ENCODE data around the gene KLHL25.

KLHL25 gene

DNA sequence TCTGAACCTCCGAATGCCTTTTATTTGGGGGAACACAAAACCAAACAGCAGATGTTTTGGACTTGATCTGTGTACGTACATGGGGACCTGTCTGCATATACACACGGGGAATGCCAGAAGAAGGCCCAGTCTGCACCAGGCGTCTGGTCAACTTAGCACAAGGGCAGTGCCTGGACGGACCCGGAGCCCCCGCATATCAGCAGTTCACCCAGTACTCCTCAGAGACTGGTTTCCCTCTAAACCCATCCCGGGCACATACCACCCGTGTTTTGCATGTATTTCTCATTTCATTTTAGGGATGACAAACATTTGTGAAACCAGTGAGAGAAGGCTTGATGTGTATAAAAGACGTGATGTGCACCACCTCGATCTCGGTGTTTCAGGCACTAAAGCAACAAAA, 49.7 kb downstream of the KLHL25 start:
- DNase-seq (ENCODE audit: low read depth) = no peak

DNA sequence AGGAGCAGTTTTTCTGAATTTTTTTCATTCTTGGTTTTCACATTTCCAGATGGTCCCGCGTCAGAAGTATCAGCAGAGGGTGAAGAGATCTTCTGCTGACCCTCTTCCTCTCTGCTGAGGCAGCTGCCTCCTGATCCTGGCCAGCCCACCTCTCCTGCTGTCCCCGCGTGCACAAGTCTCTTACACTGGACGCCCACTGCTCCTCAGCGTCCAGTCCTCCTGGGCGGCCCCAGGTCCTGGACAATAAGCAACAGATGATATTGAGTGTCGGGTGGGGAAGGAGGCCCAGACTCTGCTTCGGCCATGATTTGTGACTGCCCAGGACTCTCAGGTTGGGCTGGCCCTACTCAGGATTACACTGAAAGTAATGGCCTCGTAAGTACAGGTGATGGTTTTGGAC, 50.1 kb downstream of the KLHL25 start:
- DNase-seq (ENCODE audit: low read depth) = no peak

- no peak for DNase-seq (ENCODE audit: low read depth)
Measured at GRCh38 chr15:85743392-85744055, 51.2 kb downstream of the KLHL25 start.

GRCh38 chr15:85742186-85742821, 52.4 kb downstream of the KLHL25 start:
- no peak for DNase-seq (ENCODE audit: low read depth)

DNA sequence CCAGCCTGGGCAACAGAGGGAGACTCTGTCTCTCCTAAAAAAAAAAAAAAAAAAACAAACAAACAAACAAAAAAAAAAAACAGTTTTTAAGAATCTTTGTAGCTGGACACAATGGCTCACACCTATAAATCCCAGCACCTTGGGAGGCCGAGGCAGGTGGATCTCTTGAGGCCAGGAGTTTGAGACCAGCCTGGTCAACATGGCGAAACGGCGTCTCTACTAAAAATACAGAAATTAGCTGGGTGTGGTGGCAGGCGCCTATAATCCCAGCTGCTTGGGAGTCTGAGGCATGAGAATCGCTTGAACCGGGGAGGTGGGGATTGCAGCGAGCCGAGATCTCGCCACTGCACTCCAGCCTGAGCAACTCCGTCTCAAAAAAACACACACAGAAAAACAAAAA, 53.1 kb downstream of the KLHL25 start:
- DNase-seq (ENCODE audit: low read depth) = no peak

- no peak for DNase-seq (ENCODE audit: low read depth)
Measured at GRCh38 chr15:85741021-85741421, 53.7 kb downstream of the KLHL25 start.

DNA sequence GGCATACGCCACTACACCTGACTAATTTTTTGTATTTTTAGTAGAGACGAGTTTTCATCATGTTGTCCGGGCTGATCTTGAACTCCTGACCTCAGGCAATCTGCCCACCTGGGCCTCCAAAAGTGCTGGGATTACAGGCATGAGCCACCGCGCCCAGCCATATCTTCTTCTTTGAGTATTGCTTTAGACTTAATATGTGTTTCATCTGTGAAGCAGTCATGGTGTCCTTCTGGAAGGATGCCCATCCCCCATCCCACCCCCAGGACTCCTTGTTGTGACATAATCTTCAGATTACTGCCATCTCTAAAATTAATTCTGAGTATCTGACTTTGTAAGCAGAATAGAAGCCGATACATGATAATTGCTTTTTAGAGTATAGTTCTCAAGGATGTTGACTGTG, 57.7 kb downstream of the KLHL25 start:
- DNase-seq (ENCODE audit: low read depth) = no peak

DNA sequence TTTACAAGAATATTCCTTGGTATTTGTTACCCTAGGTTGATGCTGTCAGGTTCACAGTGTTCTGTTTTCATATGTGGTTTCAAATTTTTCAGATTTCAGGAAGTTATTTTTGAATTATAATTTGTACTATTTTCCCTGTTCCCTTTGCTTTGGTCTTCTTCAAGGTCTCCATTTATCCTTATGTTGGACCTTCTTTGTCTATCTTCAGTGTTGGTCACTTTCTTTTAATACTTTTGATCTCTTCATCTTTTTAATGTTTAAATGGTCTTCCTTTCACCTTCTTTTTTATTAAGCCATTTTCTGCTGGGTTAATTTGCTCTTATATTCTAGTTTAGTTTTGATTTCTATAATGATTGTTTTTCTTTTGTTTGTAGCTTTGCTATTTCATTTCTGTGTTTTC, 61.3 kb downstream of the KLHL25 start:
- no peak for DNase-seq (ENCODE audit: low read depth)

DNA sequence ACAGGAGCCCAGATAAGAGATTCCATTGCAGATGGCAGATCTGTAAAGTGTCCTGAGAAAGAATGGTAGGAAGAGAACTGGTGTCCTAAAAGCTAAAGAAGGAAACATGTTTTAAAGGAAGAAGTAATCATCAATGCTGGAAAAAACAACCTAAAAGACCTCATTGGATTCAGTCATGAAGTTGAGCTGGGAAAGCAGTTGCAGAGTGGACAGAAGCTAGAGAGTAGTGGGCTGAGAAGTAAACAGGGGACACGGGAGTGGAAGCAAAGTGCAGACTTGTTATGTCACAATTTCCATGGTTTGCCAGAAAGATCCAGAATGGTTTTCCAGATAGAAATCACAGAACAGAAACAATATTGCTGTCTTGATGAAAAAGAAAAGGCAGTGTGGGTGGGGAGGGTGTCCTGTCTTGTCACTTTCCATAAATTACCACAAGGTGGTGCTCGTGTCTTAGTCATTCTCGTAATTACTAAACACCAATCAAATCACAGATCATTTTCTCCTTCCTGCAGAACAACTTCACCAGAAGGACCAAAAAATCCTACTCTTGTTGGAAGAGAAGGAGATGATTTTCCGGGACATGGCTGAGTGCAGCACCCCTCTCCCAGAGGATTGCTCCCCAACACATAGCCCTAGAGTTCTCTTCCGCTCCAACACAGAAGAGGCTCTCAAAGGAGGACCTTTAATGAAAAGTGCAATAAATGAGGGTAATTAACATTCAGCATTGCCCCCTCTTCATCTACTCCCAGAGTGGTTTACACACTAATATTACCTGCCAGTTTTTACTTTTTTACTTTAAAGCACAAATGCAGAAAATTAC, 64.5 kb downstream of the KLHL25 start:
- DNase-seq (ENCODE audit: low read depth) = peak; percentile 38

DNA sequence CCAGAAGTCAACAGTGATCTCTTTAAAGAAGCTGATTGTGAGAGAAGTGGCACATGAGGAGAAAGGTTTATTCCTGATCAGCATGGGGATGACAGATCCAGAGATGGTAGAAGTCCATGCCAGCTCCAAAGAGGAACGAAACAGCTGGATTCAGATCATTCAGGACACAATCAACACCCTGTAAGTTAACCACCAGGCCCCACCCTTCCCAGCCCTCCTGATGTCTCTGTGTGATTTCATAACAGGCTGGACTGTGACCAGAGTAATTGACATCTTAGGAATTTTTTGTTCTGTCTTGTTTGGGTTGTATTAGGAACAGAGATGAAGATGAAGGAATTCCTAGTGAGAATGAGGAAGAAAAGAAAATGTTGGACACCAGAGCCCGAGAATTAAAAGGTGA, 67.7 kb downstream of the KLHL25 start:
- no peak for DNase-seq (ENCODE audit: low read depth)

GRCh38 chr15:85726454-85726853, 68.3 kb downstream of the KLHL25 start:
- no peak for DNase-seq (ENCODE audit: low read depth)

GRCh38 chr15:85725564-85725963, 69.2 kb downstream of the KLHL25 start:
- no peak for DNase-seq (ENCODE audit: low read depth)

DNA sequence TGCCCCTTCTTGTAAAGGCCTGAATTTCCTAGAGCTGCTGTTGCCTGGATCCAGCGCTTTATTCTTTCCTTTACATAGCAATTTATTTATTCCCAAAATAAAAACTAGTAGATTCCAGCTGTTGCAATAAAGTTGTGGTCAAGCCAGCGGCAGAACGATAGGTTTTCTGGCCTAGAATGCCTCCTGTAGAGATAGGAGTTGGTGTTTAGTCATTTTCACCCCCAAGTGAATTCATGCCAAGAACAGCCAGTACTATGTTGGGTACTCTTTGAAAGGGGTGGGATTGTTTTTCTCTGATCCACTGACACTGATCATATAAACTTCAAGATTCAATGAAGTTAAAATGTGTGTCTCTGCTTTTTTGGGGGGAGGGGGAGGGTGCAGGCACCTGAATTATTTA, 69.7 kb downstream of the KLHL25 start:
- no peak for DNase-seq (ENCODE audit: low read depth)

- DNase-seq (ENCODE audit: low read depth) = no peak
Measured at GRCh38 chr15:85723960-85724945, 70.5 kb downstream of the KLHL25 start.

DNA sequence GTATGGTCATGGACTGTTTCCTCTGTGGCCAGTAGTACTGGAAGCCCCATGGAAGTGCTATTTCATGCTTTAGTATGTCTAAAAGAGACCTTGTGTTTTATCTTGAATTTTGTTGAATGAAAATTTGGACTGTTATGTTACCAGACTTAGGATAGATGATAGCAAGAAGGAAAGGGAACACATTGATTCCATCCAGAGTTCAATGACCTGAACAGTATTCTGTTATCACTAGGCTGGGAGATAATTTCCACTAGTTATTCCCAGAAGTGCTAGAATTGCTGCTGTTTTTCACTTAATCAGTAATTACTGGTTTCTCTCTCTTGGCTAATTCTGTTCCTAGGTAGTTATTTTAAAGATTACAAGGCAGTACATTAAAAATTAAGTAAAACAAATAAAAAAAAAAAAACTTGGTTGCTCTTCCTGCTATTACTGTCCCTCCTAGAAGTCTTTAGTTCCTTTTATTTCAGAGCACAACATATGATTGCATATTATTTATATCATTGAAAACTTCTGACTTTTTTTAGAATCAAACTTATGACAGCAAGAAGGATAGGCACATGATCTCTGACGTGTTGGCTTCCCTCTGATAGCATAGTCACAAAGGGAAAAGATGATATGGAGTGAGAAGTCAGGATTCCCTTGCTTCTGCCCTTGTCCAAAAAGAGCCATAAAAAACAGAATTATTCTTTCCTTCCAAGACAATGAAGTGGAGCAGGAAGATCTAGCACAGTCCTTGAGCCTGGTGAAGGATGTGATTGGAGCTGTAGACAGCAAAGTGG, 72.2 kb downstream of the KLHL25 start:
- DNase-seq (ENCODE audit: low read depth) = no peak

- no peak for DNase-seq (ENCODE audit: low read depth)
Measured at GRCh38 chr15:85718981-85719380, 75.7 kb downstream of the KLHL25 start.

- DNase-seq (ENCODE audit: low read depth) = no peak
Measured at GRCh38 chr15:85718271-85718971, 76.3 kb downstream of the KLHL25 start.

GRCh38 chr15:85717212-85717611, 77.5 kb downstream of the KLHL25 start:
- no peak for DNase-seq (ENCODE audit: low read depth)

DNA sequence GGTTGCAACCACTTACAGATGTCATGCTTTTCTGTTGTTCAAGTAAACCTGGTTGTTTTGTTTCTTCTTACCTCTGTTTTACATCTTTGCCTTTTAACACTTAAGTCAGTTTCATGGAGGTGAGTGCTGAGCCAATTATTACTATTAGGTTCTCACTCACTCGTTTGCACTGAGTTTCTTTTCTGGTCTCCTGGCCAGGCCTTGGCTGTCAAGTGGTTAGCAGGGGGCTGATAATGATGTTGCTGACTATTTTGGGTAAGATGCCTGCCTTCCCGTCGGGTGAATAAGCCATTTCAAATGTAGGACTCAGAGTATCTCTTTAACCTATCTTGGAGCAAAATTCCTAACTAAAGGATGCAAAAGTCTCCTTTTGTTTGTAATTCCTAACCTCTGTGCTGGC, 78.5 kb downstream of the KLHL25 start:
- DNase-seq (ENCODE audit: low read depth) = no peak

DNA sequence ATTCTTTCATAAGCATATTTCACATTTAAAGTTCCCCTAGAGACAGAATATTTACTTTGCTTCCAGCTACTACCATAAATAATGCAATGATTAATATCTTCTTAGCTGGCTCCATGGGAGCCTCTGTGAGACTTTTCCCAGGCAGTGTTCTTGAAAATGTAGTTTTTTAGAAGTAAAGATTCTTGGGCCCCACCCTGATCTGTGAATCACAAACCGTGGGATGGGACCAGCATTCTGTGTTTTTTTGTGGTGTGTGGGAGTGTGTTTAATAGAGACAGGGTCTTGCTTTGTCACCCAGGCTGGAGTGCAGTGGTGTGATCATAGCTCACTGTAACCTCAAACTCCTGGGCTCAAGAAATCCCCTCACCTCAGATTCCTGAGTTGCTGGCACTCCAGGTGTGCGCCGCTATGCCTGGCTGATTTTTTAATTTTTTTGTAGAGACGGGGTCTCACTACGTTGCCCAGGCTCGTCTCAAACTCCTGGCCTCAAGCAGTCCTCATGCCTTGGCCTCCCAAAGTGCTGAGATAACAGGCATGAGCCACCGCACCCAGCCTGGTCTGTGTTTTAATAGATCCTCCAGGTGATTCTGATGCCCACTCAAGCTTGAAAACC, 83.0 kb downstream of the KLHL25 start:
- DNase-seq (ENCODE audit: low read depth) = no peak
